SK-N-SH treated with all-trans-retinoic acid at 6 μM for 48 hours (cell line): ENCODE results near the gene CD68.

Experiments used
- ATAC-seq: fragments of 200-7000 bp; cut with Tn5 transposase; 3 replicates; pipeline ENCODE4 v1.9.1; 2020; ENCODE audit warnings: mild to moderate bottlenecking, moderate library complexity
- ARNTL ChIP-seq: fragments of 450-650 bp; formaldehyde crosslinking; IDR thresholded peaks from 2 replicates; pipeline ENCODE4 v1.5.0; 2020; ENCODE audit warnings: low read depth, mild to moderate bottlenecking, moderate library complexity, borderline replicate concordance
- BACH2 ChIP-seq: fragments of 250-450 bp; sonication (Bioruptor Pico); IDR thresholded peaks from 2 replicates; pipeline ENCODE4 v1.9.0; 2021; ENCODE audit warnings: mild to moderate bottlenecking, borderline replicate concordance
- CREB5 ChIP-seq: fragments of 250-450 bp; sonication (Bioruptor Pico); IDR thresholded peaks from 2 replicates; pipeline ENCODE4 v1.5.1; 2020; ENCODE audit warnings: low read depth, mild to moderate bottlenecking, moderate library complexity
- CSDC2 ChIP-seq: fragments of 250-450 bp; sonication (Bioruptor Pico); IDR thresholded peaks from 2 replicates; pipeline ENCODE4 v1.5.0; 2020; ENCODE audit warnings: mild to moderate bottlenecking, moderate library complexity
- ESRRG ChIP-seq: fragments of 250-450 bp; sonication (Bioruptor Pico); IDR thresholded peaks from 2 replicates; pipeline ENCODE4 v1.6.1; 2021; ENCODE audit warnings: mild to moderate bottlenecking
- GLIS3 ChIP-seq: fragments of 250-450 bp; sonication (Bioruptor Pico); IDR thresholded peaks from 2 replicates; pipeline ENCODE4 v1.5.0; 2020; ENCODE audit warnings: mild to moderate bottlenecking, moderate library complexity
- ISL1 ChIP-seq: fragments of 250-450 bp; sonication (Bioruptor Pico); IDR thresholded peaks from 2 replicates; pipeline ENCODE4 v2.1.2; 2022; ENCODE audit warnings: mild to moderate bottlenecking, moderate library complexity
- OSR1 ChIP-seq: fragments of 250-450 bp; sonication (Bioruptor Pico); IDR thresholded peaks from 2 replicates; pipeline ENCODE4 v1.8.0; 2022; ENCODE audit warnings: moderate library complexity, mild to moderate bottlenecking, inconsistent platforms
- PATZ1 ChIP-seq: fragments of 250-450 bp; sonication (Bioruptor Pico); IDR thresholded peaks from 2 replicates; pipeline ENCODE4 v1.8.0; 2020; ENCODE audit warnings: mild to moderate bottlenecking, moderate library complexity, borderline replicate concordance
- PPARA ChIP-seq: fragments of 250-450 bp; sonication (Bioruptor Pico); IDR thresholded peaks from 2 replicates; pipeline ENCODE4 v1.5.0; 2020; ENCODE audit warnings: mild to moderate bottlenecking, borderline replicate concordance
- RARB ChIP-seq: fragments of 250-450 bp; sonication (Bioruptor Pico); IDR thresholded peaks from 2 replicates; pipeline ENCODE4 v1.8.0; 2021; ENCODE audit warnings: mild to moderate bottlenecking, moderate library complexity
- TOX ChIP-seq: fragments of 250-450 bp; sonication (Bioruptor Pico); IDR thresholded peaks from 2 replicates; pipeline ENCODE4 v1.8.0; 2021; ENCODE audit warnings: mild to moderate bottlenecking, moderate library complexity, borderline replicate concordance
- ZC3H10 ChIP-seq: fragments of 250-450 bp; sonication (Bioruptor Pico); IDR thresholded peaks from 2 replicates; pipeline ENCODE4 v1.5.1; 2021; ENCODE audit warnings: mild to moderate bottlenecking, moderate library complexity
- ZFP3 ChIP-seq: fragments of 250-450 bp; sonication (Bioruptor Pico); IDR thresholded peaks from 2 replicates; pipeline ENCODE4 v1.5.0; 2020; ENCODE audit warnings: mild to moderate bottlenecking, moderate library complexity
- ZFP30 ChIP-seq: fragments of 450-650 bp; formaldehyde crosslinking; IDR thresholded peaks from 2 replicates; pipeline ENCODE4 v1.5.0; 2022; ENCODE audit warnings: mild to moderate bottlenecking, moderate library complexity
- ZNF565 ChIP-seq: fragments of 450-650 bp; formaldehyde crosslinking; conservative IDR thresholded peaks from 2 replicates; pipeline ENCODE4 v1.5.0; 2020; ENCODE audit warnings: low read depth, mild to moderate bottlenecking, moderate library complexity
- ZNF70 ChIP-seq: fragments of 450-650 bp; formaldehyde crosslinking; IDR thresholded peaks from 2 replicates; pipeline ENCODE4 v1.5.0; 2020; ENCODE audit warnings: mild to moderate bottlenecking, moderate library complexity
- ZNF8 ChIP-seq: fragments of 450-650 bp; formaldehyde crosslinking; IDR thresholded peaks from 2 replicates; pipeline ENCODE4 v1.5.0; 2020; ENCODE audit warnings: mild to moderate bottlenecking, moderate library complexity
- TF ChIP-seq, protein P1 (sequence below): fragments of 250-450 bp; sonication (Bioruptor Pico); IDR thresholded peaks from 2 replicates; pipeline ENCODE4 v1.8.0; 2021; ENCODE audit warnings: low read depth, mild to moderate bottlenecking, moderate library complexity, borderline replicate concordance
- TF ChIP-seq, protein P2 (sequence below): fragments of 250-450 bp; sonication (Bioruptor Pico); IDR thresholded peaks from 2 replicates; pipeline ENCODE4 v1.5.0; 2020; ENCODE audit warnings: mild to moderate bottlenecking, moderate library complexity
- TF ChIP-seq, protein P3 (sequence below): fragments of 250-450 bp; sonication (Bioruptor Pico); IDR thresholded peaks from 2 replicates; pipeline ENCODE4 v1.5.1; 2021; ENCODE audit warnings: mild to moderate bottlenecking, moderate library complexity

Gene CD68

GRCh38 chr17:7560172-7561027 lies 19.0 kb upstream of the CD68 start:
- TF ChIP-seq RARB (CRISPR knock-in tag) = no peak
- TF ChIP-seq BACH2 = no peak
- no peak for TF ChIP-seq ZFP3 (CRISPR knock-in tag)
- TF ChIP-seq ISL1 (CRISPR knock-in tag) = no peak
- no peak for TF ChIP-seq GLIS3 (CRISPR knock-in tag)
- no peak for TF ChIP-seq ESRRG
- TF ChIP-seq ZC3H10 (CRISPR knock-in tag) = no peak
- TF ChIP-seq, protein P1, sequence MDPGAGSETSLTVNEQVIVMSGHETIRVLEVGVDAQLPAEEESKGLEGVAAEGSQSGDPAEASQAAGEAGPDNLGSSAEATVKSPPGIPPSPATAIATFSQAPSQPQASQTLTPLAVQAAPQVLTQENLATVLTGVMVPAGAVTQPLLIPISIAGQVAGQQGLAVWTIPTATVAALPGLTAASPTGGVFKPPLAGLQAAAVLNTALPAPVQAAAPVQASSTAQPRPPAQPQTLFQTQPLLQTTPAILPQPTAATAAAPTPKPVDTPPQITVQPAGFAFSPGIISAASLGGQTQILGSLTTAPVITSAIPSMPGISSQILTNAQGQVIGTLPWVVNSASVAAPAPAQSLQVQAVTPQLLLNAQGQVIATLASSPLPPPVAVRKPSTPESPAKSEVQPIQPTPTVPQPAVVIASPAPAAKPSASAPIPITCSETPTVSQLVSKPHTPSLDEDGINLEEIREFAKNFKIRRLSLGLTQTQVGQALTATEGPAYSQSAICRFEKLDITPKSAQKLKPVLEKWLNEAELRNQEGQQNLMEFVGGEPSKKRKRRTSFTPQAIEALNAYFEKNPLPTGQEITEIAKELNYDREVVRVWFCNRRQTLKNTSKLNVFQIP (CRISPR knock-in tag) = no peak
- TF ChIP-seq ZNF8 (CRISPR knock-in tag) = no peak
- TF ChIP-seq OSR1 (CRISPR knock-in tag) = no peak
- no peak for TF ChIP-seq ZFP30 (CRISPR knock-in tag)
- no peak for TF ChIP-seq CSDC2 (CRISPR knock-in tag)
- peak; percentile 61 for ATAC-seq

DNA sequence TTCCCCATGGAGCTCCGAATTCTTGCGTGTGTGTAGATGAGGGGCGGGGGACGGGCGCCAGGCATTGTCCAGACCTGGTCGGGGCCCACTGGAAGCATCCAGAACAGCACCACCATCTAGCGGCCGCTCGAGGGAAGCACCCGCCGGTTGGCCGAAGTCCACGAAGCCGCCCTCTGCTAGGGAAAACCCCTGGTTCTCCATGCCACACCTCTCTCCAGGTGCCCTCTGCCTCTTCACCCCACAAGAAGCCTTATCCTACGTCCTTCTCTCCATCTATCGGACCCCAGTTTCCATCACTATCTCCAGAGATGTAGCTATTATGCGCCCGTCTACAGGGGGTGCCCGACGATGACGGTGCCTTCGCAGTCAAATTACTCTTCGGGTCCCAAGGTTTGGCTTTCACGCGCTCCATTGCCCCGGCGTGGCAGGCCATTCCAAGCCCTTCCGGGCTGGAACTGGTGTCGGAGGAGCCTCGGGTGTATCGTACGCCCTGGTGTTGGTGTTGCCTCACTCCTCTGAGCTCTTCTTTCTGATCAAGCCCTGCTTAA lies 18.3 kb upstream of the CD68 start:
- peak; percentile 86 for ATAC-seq
- TF ChIP-seq PATZ1 (CRISPR knock-in tag) (no peak), CSDC2 (CRISPR knock-in tag) (no peak), ESRRG (no peak), OSR1 (CRISPR knock-in tag) (no peak), ZNF70 (CRISPR knock-in tag) (no peak), ZFP3 (CRISPR knock-in tag) (no peak), GLIS3 (CRISPR knock-in tag) (no peak), ZFP30 (CRISPR knock-in tag) (no peak), ZNF565 (CRISPR knock-in tag) (no peak), CREB5 (CRISPR knock-in tag) (no peak), RARB (CRISPR knock-in tag) (no peak), ZC3H10 (CRISPR knock-in tag) (no peak), PPARA (no peak), TOX (CRISPR knock-in tag) (no peak), ARNTL (CRISPR knock-in tag) (no peak)
- TF ChIP-seq, protein P2, sequence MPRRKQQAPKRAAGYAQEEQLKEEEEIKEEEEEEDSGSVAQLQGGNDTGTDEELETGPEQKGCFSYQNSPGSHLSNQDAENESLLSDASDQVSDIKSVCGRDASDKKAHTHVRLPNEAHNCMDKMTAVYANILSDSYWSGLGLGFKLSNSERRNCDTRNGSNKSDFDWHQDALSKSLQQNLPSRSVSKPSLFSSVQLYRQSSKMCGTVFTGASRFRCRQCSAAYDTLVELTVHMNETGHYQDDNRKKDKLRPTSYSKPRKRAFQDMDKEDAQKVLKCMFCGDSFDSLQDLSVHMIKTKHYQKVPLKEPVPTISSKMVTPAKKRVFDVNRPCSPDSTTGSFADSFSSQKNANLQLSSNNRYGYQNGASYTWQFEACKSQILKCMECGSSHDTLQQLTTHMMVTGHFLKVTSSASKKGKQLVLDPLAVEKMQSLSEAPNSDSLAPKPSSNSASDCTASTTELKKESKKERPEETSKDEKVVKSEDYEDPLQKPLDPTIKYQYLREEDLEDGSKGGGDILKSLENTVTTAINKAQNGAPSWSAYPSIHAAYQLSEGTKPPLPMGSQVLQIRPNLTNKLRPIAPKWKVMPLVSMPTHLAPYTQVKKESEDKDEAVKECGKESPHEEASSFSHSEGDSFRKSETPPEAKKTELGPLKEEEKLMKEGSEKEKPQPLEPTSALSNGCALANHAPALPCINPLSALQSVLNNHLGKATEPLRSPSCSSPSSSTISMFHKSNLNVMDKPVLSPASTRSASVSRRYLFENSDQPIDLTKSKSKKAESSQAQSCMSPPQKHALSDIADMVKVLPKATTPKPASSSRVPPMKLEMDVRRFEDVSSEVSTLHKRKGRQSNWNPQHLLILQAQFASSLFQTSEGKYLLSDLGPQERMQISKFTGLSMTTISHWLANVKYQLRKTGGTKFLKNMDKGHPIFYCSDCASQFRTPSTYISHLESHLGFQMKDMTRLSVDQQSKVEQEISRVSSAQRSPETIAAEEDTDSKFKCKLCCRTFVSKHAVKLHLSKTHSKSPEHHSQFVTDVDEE (CRISPR knock-in tag) = no peak
- TF ChIP-seq, protein P1 (CRISPR knock-in tag) = no peak
- TF ChIP-seq, protein P3, sequence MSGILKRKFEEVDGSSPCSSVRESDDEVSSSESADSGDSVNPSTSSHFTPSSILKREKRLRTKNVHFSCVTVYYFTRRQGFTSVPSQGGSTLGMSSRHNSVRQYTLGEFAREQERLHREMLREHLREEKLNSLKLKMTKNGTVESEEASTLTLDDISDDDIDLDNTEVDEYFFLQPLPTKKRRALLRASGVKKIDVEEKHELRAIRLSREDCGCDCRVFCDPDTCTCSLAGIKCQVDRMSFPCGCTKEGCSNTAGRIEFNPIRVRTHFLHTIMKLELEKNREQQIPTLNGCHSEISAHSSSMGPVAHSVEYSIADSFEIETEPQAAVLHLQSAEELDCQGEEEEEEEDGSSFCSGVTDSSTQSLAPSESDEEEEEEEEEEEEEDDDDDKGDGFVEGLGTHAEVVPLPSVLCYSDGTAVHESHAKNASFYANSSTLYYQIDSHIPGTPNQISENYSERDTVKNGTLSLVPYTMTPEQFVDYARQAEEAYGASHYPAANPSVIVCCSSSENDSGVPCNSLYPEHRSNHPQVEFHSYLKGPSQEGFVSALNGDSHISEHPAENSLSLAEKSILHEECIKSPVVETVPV (CRISPR knock-in tag) = no peak
